ENCODE data around the gene KLK8. TPM values are rescaled to one million over a fixed set of nuclear protein-coding genes. Genes with fewer than 3 reads are reported as not detected.

The KLK8 gene
- total RNA-seq, 1 donor from 2014 or later: 7.6 TPM

GRCh38 chr19:50981587-50982146, 19.7 kb downstream of the KLK8 start:
- H3K36me3 ChIP-seq (ENCODE audit: control insufficient read depth, insufficient read depth, low read length): no peaks in the 10 kb centered on the region
- no peak for DNase-seq (ENCODE audit: low read depth)
- H3K27me3 ChIP-seq (ENCODE audit: control insufficient read depth, insufficient read depth, low read length): peaks cover 8% of the 10 kb centered on the region
- FAIRE-seq: no peak
- no peak for TF ChIP-seq CTCF (IDR thresholded peaks at IDR 0.05; ENCODE audit: insufficient read depth, low read length, severe bottlenecking)
- no peak overlapping the region for H3K4me3 ChIP-seq (ENCODE audit: low read depth, low read length)

- H3K36me3 ChIP-seq (ENCODE audit: control insufficient read depth, insufficient read depth, low read length): no peaks in the 10 kb centered on the region
- H3K27me3 ChIP-seq (ENCODE audit: control insufficient read depth, insufficient read depth, low read length): peaks cover 8% of the 10 kb centered on the region
- TF ChIP-seq CTCF (IDR thresholded peaks at IDR 0.05; ENCODE audit: insufficient read depth, low read length, severe bottlenecking): no peak
- no peak overlapping the region for H3K4me3 ChIP-seq (ENCODE audit: low read depth, low read length)
- no peak for FAIRE-seq
- DNase-seq (ENCODE audit: low read depth): no peak
Observed at GRCh38 chr19:50980208-50980607, 21.2 kb downstream of the KLK8 start.

- Histone ChIP-seq H3K27me3 (ENCODE audit: control insufficient read depth, insufficient read depth, low read length) (peaks cover 8% of the 10 kb centered on the region), H3K36me3 (ENCODE audit: control insufficient read depth, insufficient read depth, low read length) (no peaks in the 10 kb centered on the region), H3K4me3 (ENCODE audit: low read depth, low read length) (no peak overlapping the region)
- FAIRE-seq (no peak), DNase-seq (ENCODE audit: low read depth) (no peak)
- TF ChIP-seq CTCF (IDR thresholded peaks at IDR 0.05; ENCODE audit: insufficient read depth, low read length, severe bottlenecking): no peak
Observed at GRCh38 chr19:50979758-50980157, 21.6 kb downstream of the KLK8 start.

GRCh38 chr19:50978772-50979390, 22.5 kb downstream of the KLK8 start:
- TF ChIP-seq CTCF (IDR thresholded peaks at IDR 0.05; ENCODE audit: insufficient read depth, low read length, severe bottlenecking): no peak
- no peak for FAIRE-seq

GRCh38 chr19:50977626-50978025, 23.8 kb downstream of the KLK8 start:
- no peaks in the 10 kb centered on the region for H3K36me3 ChIP-seq (ENCODE audit: control insufficient read depth, insufficient read depth, low read length)
- peaks cover 4% of the 10 kb centered on the region for H3K27me3 ChIP-seq (ENCODE audit: control insufficient read depth, insufficient read depth, low read length)
- DNase-seq (ENCODE audit: low read depth) (no peak), FAIRE-seq (no peak)
- TF ChIP-seq CTCF (IDR thresholded peaks at IDR 0.05; ENCODE audit: insufficient read depth, low read length, severe bottlenecking): no peak
- H3K4me3 ChIP-seq (ENCODE audit: low read depth, low read length): no peak overlapping the region

More at GRCh38 chr19:50978772-50979390, 22.5 kb downstream of the KLK8 start:
- peaks cover 6% of the 10 kb centered on the region for H3K27me3 ChIP-seq (ENCODE audit: control insufficient read depth, insufficient read depth, low read length)
- no peaks in the 10 kb centered on the region for H3K36me3 ChIP-seq (ENCODE audit: control insufficient read depth, insufficient read depth, low read length)
- H3K4me3 ChIP-seq (ENCODE audit: low read depth, low read length): no peak overlapping the region
- peak; percentile 27 for DNase-seq (ENCODE audit: low read depth)

- peak; percentile 97 for FAIRE-seq
- no peaks in the 10 kb centered on the region for H3K27me3 ChIP-seq (ENCODE audit: control insufficient read depth, insufficient read depth, low read length)
- TF ChIP-seq CTCF (IDR thresholded peaks at IDR 0.05; ENCODE audit: insufficient read depth, low read length, severe bottlenecking): no peak
- H3K36me3 ChIP-seq (ENCODE audit: control insufficient read depth, insufficient read depth, low read length): no peaks in the 10 kb centered on the region
- H3K4me3 ChIP-seq (ENCODE audit: low read depth, low read length): no peak overlapping the region
- DNase-seq (ENCODE audit: low read depth): peak; percentile 53
Observed at GRCh38 chr19:50975766-50976165, 25.6 kb downstream of the KLK8 start.
